NCI-H82 treated with DMSO at 0.1 percent for 48 hours (cell line): ENCODE results near the gene SHB.
"Not testable (repeated sequence)": the region's sequence is repeated elsewhere in the genome, so short reads cannot be mapped to it uniquely, and the experiment has no call there.

Source experiments
- DNase-seq: peaks from one replicate; lab custom pipeline; 2025; ENCODE audit not compliant: unreplicated experiment; lab: John Stamatoyannopoulos, UW

Gene SHB

GRCh38 chr9:38064842-38065368, 4.1 kb downstream of the SHB start:
- no peak for DNase-seq

GRCh38 chr9:38063363-38063707, 5.7 kb downstream of the SHB start:
- DNase-seq = no peak

GRCh38 chr9:38062498-38063362, 6.3 kb downstream of the SHB start:
- DNase-seq = no peak

DNA sequence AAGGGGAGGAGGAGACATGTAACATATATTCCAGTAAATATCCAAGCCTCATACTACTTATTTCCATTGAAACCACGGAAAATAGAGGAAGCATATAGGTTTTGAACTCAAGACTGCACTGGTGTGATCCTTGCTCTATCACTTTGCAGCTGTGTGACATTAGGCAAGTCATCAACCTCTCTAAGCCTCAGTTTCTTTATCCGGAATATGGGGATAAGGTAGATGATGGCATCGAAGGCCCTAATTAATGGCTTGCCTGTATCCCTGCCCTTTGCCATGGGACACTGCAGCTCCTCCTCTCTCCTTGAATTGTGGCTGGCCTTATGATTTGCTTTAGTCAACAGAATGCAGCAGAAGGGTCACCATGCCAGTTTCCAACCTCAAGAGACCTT, 6.9 kb downstream of the SHB start:
- DNase-seq = no peak

- no peak for DNase-seq
Measured at GRCh38 chr9:38061326-38061977, 7.6 kb downstream of the SHB start.

DNA sequence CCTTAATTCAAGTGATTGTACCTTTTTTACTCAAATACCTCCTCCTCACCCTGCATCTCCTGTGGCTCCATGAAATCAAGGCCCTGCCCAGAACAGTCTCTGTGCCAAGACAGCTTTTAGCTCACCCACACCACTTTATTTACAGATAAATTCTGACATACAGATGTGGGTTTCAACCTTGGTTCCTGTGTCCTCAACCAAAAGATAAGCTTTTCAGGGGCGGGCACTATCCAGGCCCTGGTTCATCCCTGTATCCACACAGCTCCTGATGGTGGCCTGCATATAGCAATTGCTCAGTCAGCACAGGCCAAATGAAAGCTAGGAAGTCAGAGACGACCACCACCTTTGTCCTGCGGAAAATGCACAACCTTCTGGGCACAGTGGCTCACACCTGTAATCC, 8.3 kb downstream of the SHB start:
- no peak for DNase-seq

- DNase-seq = no peak
Measured at GRCh38 chr9:38059233-38059936, 9.6 kb downstream of the SHB start.

DNA sequence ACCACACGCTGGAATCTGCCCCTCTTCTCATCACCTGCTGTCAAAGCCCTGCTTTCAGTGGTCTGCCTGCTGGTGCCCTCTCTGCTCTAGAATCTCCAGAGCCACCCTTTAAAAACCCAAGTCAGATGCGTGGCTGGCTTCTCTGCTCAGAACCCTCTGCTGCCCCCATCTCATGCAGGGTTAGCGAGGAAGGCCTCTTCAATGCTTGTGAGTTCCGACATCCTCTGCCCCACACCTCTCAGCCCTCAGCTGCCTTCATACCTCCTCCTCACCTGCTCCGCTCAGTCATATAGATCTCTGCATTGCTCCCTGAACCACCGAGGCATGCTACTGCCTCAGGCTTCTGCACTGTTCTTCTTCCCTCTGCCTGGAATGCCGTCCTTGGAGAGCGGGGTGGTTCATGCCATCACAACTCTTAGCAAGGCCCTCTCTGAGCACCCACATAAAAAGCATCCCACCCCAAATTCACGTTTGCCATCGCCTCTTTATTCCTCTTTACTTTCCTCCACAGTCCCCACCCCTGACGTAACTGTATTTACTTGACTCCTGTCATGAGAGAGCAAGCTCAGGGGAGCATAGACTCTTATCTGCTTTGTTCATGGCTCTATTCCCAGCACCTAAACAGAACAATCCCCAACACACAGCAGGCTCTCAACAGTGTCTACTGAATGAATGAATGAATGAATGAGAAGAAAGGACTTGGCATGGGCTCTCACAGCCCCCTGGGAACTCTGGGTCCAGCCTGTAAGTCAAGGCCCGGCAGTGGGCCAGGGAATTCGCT, 10.4 kb downstream of the SHB start:
- DNase-seq = no peak

DNA sequence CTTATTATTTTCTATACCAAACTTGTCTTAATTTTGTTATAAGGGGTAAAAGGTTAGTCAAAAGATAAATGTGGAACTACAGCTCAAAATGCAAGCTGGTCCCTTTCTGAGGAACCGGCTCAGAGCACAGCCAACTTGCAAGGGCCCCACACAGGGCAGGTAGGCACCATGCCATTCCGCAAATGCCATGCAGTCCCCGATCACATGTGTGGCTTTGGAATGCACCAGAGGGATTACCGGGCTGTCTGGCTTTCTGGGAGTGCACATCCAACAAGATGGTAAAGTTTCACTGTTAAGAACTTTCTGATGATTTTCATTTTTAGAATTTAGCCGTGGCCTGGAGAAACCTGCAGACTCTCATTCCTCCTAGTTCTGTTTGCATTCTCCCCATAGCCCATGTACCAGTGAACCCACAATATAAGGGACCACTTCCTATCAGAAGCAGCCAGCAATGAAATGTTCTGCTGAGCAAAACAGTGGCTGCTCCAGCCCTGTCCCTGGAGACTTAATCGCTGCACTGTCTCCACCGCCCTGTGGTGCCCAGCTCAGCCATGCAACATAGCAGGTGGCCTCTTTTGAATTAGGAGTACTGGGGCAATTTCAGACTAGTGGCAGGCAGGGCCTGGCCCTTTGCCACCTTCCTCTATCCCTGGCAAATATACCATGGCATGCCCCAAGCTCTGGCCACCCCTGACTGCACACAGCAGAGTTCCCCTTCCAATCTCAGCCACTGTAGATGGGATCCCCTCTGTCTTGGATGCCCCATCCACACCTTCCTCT, 11.4 kb downstream of the SHB start:
- no peak for DNase-seq

- no peak for DNase-seq
Measured at GRCh38 chr9:38054653-38055052, 14.4 kb downstream of the SHB start.

DNA sequence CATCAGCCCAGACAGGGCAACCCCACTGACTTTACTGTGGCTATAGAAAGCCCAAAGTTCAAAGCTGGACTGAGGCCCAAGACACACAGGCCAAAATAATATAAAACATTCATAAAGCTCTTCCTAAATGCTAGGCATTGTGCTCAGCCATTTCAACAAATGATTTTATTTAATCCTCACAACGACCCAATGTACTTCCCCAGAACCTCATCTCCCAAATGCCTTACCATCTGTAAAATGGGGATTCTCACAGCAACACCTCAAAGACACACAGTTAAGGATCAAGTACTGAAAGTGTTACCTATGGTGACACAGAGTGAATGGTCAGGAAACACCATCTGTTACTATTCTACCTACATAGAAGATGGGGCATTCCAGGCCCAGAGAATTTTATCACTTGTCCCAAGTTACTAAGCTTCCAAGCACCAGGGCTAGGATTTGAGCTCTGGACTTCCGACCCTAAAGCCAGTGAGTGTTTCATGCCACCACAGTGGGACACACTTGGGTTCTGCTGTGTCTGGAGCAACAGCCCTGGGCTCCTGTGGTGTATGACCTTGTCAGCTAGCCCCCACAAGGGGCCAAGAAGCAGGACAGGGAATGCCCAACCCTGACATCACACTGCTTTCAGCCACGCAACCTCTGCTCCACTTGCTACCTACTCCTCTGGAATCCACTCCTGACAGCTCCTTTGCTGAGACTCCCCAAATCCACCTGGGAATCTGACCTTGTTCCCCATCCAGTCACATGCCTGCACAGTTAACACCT, 15.1 kb downstream of the SHB start:
- no peak for DNase-seq

- DNase-seq = no peak
Measured at GRCh38 chr9:38051780-38052546, 17.1 kb downstream of the SHB start.

DNA sequence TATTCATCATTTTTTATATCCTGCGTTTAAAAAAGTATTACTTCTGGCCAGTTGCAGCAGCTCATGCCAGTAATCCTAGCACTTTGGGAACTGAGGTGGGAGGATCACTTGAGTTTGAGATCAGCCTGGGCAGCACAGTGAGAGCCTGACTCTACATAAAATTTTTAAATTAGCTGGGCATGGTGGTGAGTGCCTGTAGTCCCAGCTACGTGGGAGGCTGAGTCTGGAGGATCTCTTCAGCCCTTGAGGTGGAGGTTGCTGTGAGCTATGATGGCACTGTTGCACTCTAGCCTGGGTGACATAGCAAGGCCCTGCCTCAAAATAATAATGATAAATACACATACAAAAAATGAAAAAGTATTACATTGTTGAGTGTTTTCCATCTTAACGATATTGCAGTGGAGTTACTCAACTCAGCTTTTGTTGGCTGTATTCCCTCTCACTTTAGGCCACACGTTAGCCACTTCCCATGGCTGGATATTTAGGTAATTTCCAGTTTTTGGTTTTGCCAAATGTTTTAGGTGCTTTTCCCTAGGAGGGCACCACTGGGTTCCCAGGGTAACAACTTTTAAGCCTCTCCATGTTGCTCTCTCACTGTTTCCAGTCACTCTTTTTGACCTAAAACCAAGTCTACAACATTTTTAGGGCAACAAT, 20.6 kb downstream of the SHB start:
- DNase-seq = no peak

DNA sequence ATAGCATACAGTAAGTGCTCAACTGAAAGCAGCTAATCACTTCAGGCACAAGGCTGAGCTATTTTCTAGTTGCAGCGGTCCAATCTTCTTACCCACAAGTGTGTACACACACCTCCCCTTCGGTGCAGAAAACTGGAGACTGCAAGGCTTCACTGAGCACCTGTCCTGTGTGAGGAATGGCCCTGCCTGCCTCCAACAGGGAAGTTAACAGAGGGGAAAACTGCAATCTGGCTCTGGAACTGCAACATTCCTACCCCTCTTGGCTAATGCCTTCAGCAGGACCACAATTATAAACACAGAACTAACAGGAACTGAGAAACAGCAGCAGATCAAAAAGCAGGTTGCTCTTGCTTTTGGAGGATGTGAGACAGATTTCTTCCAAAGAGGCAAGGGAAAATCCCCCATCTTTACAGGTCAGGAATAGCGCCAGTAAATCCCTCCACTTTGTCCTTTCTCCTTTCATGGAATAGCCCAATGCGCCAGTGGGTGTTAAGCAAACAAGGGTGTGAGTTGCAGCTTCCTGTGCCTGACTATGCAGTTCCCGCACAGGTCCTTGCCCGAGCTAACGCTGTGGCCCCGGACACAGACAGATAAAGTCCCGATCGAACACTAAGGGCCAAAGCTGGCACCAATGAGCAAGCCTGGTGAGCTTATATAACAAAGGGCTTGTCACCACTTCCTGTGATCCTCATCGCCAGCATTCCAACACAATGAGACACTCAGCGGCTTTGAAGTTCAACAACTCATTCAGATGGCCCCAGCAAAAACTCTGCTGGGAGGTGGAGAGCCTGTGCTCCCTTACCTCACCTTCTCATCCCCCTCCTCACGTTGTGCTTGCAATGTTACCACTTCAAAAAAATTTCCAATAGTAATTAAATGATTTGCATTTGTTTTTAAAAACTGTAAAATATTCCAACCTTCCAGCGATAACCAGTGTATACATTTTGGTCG, 21.5 kb downstream of the SHB start:
- DNase-seq = no peak

DNA sequence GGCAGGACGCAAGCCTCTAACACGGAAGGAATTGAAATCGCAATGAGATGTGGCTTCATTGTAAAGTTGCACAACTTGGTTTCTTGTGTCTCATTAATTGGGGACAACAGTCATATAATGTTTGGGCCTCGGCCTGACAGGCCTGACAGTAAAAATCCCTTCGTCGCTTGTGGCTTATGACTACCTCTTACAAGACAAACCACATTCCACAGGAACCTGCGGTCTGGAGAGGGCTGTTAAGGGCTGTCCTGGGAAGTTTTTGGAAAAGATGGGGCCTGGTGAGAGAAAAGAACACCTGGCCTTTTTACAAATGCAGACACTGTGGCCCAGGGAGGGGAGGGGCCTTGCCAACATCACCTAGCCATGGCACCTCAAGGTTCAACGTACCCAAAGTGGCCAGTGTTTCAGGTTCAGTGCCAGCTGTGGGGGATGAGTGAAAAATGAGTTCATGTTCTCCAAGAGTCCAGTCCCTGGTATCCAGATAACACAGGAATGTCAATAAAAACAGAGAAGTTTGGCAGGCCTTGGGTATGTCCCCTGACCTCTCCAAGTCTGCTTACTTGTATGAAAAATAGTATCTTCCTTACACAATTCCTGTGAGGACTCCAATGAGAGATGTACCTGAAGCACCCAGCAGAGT, 22.2 kb downstream of the SHB start:
- no peak for DNase-seq

- not testable (repeated sequence) for DNase-seq
Measured at GRCh38 chr9:38045939-38046338, 23.1 kb downstream of the SHB start.

- no peak for DNase-seq
Measured at GRCh38 chr9:38044706-38045105, 24.3 kb downstream of the SHB start.
